Iris pigment epithelial cell (primary cell): ENCODE data around the gene HIPK2.

ENCODE experiments used
- DNase-seq: peaks from one replicate; pipeline ENCODE4 v3.0.0-alpha.2; 2011; ENCODE audit warnings: low read depth

HIPK2 gene

DNA sequence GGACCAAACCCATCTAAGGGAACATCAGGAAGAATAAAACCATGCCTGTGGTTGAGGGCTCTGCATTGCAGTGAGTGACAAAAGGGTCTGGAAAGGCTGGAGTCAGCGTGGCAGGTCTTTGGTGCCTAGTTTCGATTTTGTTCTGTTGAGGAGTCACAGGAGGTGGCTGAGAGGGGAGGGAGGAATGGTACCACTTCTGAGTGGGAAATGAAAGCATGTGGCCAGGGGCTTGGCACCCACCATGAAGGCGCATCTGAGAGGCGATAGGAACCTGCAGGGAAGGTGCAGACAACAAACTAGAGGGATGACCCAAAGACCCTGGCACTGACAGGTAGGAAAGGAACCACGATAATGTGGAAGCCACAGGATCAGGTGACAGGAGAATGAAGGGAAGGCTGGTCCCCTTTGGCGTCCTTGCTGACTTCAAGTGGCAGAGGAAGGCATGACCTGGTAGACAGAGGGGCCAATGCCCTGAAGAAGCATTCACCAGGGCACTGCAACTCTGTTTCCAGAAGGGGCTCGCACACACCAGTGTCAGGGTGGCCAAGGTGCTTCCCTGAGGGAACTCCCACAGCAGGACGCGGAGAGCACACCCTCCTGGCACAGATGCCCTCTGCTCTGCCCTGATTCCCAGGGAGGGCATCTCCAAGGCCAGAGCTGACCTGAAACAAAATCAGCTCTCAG is 41.7 kb downstream of the HIPK2 start:
- DNase-seq, result no peak

DNA sequence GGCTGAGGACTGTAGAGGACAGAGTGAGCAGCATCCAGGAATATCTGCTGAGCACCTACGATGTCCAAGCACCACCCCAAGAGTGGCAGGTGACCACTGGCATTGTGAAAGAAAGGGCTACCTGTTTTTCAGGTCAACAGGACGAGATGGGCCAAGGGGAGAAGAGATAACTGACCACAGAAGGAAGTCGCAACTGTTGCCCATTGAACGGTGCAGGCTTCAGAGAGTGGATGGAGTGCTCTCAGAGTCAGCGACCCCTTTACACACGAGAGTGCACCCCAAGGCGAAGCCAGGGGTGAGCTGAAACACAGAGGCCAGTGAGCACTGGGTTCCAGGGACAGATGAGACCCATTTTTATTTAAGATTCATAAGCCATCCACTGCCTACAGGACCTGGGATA is 42.3 kb downstream of the HIPK2 start:
- DNase-seq, result no peak

DNA sequence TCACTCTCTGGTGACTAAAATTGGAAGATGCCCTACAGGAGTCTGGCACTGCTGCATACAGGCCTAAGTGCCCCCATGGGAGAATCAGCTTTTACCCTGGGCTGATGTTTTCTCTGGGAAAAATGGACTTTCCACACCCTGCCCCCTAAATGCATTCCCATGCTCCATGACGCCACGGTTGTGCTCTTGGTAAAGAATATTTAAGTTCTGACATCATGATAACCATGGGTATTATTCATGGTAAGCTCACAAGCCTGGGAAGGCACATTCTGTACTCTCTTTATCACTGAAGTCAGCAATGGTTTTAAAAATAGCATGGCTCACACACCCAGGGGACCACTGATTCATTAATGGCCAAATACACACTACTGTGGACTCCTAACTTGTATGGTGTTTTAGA is 43.4 kb downstream of the HIPK2 start:
- DNase-seq, result peak; percentile 98

GRCh38 chr7:139733751-139734150 is 44.0 kb downstream of the HIPK2 start:
- DNase-seq, result no peak

- DNase-seq, result no peak
Measured at GRCh38 chr7:139732471-139733167, 45.2 kb downstream of the HIPK2 start.

DNA sequence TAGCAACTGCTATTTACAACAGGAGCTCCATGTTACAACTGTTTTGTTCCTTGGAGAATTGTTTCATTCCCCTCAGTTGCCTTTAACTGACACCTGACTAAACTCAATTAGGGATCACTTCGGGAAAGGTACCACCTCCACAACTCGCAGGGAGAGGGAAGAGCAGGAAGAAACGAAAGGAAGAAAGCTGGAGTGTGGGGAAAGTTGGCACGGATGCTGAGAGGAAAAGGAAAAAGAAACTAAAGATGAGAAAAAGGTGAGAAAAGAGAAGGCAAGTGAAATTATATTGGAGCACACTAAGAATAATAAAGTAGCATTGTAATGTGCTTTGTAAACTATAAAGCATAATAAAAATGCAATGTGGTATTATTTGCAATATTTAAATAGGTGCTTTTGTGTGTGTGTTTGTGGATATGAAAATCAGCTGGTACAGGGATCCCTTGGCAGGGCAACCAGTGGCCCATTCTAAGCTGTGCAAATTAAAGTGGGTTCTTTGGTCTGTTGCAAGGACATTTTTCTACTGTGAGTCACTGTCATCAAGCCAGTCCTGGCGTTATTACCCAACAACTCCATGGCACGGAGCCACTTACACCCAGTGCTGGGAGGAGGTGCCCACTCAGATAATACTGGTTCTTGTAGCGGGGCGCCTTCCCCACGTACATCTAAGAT is 45.9 kb downstream of the HIPK2 start:
- DNase-seq, result peak; percentile 91

- peak; percentile 74 for DNase-seq
Measured at GRCh38 chr7:139730746-139731612, 46.8 kb downstream of the HIPK2 start.

DNA sequence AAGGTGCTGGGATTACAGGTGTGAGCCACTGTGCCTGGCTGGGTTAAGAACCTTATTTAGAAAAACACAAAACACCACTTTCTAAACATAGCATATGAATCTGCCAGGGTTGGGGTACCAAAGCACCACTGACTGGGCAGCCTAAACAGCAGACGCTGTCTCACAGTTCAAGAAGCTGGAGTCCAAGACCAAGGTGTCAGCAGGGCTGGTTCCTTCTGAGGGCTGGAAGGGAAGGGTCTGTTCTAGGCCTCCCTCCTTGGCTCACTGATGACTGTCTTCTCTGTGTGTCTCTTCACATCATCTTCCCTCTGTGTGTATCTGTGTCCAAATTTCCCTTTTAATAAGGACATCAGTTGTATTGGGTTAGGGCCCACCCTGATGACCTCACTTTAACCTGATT is 49.6 kb downstream of the HIPK2 start:
- no peak for DNase-seq

GRCh38 chr7:139727151-139727705 is 50.6 kb downstream of the HIPK2 start:
- peak; percentile 49 for DNase-seq

DNA sequence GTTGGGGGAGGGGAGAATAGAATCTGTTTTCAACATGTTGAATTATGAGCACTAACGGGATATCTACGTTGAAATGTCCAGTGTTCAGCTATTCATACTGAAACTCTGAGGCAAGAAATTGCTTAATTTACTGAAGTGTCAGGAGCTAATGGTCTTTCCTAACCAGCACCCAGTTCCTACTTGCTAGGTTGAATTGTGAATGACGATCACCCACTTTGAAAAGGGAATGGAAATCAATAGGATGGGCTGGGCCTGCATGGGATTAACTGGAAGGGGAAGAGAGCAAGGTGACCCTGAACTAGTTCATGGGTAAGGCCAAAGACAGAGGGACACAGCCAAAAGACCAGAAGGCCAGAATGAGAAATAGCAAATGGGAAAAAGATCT is 51.3 kb downstream of the HIPK2 start:
- no peak for DNase-seq

DNA sequence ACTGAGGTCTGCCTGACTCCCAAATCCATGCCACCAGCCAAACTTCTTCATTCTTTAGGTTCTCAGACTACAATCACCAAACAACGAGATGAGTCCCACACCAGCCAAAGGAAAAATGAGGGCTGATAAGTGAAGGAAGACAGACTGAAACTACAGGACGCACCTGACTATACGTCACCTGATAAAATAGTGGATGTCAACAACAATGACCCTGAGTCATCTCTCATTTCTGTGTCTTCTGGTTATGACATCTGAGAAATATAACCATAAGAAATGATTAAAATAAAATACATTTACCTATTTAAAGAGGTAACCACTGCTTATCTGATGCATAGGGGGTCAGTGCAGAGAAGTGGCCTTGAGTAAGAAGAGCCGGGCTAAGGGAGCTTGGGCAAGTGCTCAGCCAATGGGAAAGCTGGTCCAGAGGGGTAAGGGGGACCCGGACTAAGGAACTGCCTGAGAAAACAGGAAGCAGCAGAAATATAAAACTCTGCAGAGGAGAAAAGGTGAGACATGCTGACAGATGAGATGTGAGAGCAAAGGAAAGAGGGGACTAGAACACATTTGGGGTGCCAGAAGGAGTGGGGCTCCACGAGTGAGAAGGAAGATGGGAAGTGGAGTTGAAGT is 51.8 kb downstream of the HIPK2 start:
- DNase-seq, result no peak

DNA sequence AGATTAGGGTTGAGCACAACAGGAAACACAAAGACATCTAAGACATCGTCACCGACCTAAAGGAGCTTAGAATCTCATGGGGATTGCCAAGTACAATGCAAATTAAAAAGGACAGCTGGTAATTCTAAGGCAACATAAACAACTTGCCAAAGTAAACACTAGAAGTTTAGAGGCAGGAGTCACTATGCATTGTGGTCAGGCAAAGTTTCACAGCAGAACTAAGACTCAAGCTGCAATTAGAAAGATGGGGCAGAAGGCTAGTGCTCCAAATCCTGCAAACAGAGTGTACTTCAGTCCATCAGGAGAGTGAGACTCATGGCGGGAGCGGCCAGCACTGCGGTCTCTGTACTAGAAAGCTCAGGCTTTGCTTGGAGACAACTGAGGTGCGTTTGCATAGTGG is 52.7 kb downstream of the HIPK2 start:
- peak; percentile 90 for DNase-seq

DNA sequence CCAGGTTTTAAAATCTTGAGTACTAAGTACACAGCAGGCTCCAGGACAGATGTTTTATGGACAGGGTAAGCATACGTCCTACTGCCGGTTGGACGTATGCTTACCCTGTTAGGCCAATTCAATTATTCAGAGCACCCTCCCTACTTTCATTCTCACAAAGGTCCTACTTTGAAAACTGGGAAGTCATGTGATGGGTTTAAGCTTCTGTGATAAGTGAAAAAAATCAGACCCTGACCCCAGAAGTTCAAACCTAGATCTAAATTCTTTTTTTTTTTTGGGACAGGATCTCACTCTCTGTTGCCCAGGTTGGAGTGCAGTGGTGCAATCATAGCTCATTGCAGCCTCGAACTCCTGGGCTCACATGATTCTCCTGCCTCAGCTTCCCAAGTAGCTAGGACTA is 55.2 kb downstream of the HIPK2 start:
- no peak for DNase-seq

- DNase-seq, result no peak
Measured at GRCh38 chr7:139721821-139722220, 56.0 kb downstream of the HIPK2 start.

- DNase-seq, result no peak
Measured at GRCh38 chr7:139721417-139721816, 56.4 kb downstream of the HIPK2 start.

DNA sequence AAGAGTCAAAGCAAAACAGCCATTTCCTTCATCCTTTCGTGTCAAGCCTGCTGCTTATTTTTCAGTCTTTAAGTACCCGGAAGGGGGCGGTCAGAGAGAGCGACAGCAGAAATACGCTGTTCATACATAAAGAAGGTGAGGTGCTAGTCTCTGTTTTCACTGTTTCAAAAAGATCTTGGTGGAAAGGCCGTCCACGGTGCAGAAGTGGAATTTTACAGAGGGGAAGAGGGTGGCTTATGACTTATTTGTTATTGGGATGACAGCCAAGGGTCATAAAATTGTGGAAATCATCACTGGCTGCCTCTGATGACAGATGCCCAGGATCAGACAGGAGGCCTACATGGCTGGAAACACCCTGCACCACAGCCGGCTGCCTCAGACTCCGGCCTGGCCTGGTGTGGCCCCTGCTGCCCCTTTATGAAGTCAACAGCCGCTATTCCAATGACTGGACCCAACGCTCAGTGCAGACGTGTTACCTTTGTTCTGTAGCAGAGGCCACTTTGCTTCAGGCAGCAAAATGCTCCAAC is 57.0 kb downstream of the HIPK2 start:
- peak; percentile 67 for DNase-seq

DNA sequence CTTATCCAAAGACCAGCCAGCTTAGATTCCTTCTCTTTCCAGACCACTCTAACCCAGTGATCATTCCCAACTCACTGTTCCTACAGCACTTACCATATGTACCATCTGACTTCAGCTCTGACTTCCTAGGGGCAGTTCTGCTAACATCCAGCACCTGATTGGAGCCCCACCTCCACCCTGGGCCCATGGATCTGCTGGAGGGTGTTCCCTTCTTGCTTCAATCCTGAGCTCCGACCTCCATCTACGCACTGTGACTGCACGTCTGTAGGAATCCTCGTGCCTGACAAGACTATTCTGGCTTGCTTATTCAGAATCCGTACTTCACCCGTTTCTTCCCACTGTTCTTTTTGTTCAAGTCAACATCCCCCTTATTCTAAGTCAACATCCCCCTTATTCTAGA is 57.6 kb downstream of the HIPK2 start:
- DNase-seq, result no peak

- no peak for DNase-seq
Measured at GRCh38 chr7:139718859-139719258, 58.9 kb downstream of the HIPK2 start.

GRCh38 chr7:139718141-139718540 is 59.7 kb downstream of the HIPK2 start:
- DNase-seq, result no peak

GRCh38 chr7:139716156-139716942 is 61.4 kb downstream of the HIPK2 start:
- no peak for DNase-seq
